GM21786 (cell line): Measurements from ENCODE around the gene SUPT20HL1.
A peak's percentile ranks its signal among the peaks of the same experiment; 100 is the strongest.
"Not testable (repeated sequence)": the region's sequence is repeated elsewhere in the genome, so short reads cannot be mapped to it uniquely, and the experiment has no call there.

Experiments used
- ATAC-seq: cut with Tn5 transposase; IDR thresholded peaks from one replicate; pipeline ENCODE4 v1.9.1; 2021; ENCODE audit not compliant: unreplicated experiment

The SUPT20HL1 gene

DNA sequence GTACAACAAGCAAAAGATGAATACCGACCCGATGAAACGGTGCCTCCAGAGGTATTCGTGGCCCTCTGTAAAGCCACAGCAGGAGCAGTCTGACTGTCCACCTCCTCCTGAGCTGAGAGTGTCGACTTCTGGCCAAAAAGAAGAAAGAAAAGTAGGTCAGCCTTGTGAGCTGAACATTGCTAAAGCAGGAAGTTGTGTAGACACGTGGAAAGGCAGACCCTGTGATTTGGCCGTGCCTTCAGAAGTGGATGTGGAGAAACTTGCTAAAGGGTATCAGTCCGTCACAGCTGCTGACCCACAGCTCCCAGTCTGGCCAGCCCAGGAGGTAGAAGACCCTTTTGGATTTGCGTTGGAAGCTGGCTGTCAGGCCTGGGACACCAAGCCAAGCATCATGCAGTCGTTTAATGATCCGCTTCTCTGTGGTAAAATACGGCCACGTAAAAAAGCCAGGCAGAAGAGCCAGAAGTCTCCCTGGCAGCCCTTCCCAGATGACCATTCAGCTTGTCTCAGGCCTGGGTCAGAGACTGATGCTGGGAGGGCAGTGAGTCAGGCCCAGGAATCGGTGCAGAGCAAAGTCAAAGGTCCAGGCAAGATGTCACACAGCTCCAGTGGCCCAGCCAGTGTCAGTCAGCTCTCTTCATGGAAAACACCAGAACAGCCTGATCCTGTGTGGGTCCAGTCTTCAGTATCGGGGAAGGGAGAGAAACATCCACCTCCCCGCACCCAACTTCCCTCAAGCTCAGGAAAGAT, 3.2 kb downstream of the SUPT20HL1 start:
- not testable (repeated sequence) for ATAC-seq

DNA sequence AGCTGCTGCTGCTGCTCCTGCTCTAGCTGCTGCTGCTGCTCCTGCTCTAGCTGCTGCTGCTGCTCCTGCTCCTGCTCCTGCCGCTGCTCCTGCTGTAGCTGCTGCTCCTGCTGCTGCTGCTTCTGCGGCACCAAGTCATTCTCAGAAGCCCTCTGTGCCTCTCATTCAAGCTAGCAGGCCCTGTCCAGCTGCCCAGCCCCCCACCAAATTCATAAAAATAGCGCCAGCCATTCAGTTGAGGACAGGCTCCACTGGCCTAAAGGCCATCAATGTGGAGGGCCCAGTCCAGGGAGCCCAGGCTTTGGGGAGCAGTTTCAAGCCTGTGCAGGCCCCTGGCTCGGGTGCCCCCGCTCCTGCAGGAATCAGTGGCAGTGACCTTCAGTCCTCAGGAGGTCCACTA, 3.9 kb downstream of the SUPT20HL1 start:
- no peak for ATAC-seq

DNA sequence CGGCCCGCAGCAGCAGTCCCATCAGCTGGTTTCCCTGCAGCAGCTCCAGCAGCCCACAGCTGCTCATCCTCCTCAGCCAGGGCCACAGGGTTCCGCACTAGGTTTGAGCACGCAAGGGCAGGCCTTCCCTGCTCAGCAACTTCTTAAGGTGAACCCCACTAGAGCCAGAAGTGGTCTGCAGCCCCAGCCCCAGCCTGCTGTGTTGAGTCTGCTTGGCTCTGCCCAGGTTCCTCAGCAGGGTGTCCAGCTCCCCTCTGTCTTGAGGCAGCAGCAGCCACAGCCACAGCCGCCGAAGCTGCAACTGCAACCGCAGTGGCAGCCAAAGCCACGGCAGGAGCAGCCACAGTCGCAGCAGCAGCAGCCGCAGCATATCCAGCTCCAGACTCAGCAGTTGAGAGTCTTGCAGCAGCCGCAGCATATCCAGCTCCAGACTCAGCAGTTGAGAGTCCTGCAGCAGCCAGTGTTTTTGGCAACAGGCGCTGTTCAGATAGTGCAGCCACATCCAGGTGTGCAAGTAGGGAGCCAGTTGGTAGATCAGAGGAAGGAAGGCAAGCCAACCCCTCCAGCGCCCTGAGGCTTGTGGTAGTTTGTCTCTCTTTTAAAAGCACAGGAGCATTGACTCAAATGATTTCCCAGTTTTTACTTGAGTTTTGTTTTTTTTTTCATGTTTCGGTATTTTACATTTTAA, 4.6 kb downstream of the SUPT20HL1 start:
- no peak for ATAC-seq

DNA sequence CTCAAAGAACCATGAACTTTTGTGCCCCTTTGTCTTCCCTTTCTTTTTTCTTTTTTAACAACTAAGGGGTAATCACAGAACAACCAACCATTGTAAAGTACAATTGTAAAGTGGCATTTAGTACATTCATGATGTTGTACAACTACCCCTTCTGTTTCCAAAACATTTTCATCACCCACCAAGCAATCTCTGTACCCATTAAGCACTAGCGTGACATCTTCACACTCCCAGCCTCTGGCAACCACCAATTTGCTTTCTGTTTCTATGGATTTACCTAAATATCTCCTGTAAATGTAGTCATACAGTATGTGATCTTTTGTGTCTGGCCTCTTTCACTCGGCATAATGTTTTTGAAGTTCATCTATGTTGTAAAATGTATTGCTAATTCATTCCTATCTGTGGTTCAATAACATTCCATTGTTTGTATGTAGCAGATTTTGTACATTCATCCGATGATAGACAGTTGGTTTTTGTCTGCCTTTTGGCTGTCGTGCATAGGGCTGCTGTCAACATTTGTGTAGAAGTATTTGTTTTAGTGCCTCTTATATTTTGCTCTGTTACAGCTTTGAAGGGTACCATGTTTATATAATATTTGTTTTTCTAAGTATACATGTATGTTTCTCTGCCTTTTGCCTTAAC, 6.4 kb downstream of the SUPT20HL1 start:
- ATAC-seq, result not testable (repeated sequence)

DNA sequence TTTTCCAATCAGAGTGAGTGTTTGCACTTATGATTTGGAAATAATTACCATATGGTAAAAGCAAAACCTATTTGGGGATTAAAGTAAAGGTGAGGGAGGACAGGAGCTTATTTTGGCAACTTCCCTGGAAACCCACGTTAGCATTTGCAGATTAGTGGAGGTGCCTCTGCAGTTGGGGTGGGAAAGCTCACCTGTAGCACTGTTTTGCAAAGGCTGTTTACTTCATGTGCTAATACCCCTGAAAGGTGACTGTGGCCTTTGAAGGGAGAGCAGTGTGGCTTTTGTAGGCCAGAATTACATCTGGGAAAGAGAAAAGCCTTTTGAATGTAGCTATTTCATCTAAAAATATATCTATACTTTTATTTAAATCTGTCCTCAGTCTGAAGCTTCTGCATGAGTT, 9.4 kb downstream of the SUPT20HL1 start:
- no peak for ATAC-seq

GRCh38 chrX:24371391-24371972, 11.0 kb downstream of the SUPT20HL1 start:
- ATAC-seq, result peak; percentile 86

DNA sequence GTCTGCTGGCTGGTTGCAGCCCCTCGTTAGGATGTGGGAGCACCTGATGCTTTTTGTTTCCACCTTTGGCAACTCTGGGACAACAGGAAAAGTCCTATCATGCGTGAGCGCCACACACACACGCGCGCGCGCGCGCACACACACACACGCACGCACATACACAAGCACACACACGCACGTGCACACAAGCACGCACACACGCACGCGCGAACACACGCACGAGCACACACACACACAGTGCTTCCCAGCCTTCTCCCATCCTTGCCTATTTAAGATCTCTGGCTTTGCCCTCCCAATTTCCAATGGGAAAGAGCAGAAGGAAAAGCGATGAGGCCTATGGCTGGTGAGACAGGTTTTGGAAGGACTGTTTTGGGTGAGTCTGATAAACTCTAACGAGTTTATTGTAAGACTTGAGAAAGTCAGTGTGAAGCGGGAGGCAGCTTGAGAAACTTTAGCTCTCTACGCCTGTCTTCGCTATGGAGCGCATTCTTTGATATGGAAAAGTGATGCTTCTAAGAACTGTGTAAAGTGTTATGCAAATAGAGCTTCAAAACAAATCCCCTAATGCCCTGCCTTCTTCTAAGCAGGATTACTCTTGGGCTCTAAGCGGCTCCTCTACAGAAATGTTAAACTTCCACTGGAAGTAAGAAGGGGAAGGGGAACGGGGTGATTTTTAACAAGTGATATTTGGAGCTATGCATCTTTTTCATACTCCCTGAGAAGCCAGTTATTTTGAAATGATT, 11.8 kb downstream of the SUPT20HL1 start:
- no peak for ATAC-seq

DNA sequence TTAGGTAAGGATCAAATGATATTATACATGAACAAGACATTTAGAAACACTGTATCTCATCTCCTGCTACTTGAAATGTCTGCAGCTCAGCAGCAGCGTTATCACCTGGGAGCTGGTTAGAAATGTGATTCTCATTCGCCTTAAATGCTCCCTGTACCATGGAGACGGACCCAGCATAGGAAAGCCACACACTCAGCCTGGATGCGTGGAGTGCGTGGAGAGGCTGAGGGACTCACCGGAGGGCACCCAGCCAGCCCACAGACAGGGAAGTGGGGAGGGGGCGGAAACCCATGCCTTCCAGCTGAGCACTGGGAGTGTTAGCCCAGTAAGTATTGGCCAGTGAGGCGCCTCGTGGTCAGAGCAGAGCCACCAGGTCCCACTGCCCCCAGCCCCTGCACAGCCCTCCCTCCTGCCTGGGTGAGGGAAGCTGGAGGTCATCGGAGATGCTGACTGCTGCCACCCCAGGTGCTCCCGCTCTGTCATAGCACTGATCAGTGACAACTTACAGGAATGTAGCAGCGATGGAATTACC, 15.2 kb downstream of the SUPT20HL1 start:
- ATAC-seq, result no peak

- no peak for ATAC-seq
These were observed 16.0 kb downstream of the SUPT20HL1 start for GRCh38 chrX:24376403-24376802.

GRCh38 chrX:24377195-24377594, 16.8 kb downstream of the SUPT20HL1 start:
- no peak for ATAC-seq

DNA sequence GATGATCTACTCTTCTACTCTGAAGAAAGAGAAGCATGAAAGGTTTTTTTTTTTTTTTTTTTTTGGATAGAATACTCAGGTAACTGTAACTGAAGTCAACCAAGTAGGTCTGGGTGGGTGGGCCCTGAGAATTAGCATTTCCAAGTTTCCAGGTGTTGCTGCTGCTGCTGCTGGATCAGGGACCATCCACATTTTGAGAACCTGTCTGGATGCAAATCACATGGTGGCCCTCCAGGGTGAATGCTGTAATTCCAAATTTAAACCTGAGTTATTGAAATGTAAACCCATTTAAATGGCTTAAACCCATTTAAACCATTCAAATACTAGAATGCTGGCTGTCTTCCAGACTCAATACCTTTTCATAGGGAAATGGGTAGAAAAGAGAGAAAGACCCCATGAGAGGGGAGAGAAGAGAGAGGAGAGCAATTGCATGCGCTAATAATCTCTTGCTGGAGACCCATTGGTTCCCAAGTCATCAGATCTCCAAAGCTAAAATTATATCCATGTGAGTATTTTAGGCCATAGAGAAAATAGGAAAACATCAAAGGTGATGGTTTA, 17.6 kb downstream of the SUPT20HL1 start:
- no peak for ATAC-seq

- ATAC-seq, result no peak
These were observed 18.3 kb downstream of the SUPT20HL1 start for GRCh38 chrX:24378706-24379105.

DNA sequence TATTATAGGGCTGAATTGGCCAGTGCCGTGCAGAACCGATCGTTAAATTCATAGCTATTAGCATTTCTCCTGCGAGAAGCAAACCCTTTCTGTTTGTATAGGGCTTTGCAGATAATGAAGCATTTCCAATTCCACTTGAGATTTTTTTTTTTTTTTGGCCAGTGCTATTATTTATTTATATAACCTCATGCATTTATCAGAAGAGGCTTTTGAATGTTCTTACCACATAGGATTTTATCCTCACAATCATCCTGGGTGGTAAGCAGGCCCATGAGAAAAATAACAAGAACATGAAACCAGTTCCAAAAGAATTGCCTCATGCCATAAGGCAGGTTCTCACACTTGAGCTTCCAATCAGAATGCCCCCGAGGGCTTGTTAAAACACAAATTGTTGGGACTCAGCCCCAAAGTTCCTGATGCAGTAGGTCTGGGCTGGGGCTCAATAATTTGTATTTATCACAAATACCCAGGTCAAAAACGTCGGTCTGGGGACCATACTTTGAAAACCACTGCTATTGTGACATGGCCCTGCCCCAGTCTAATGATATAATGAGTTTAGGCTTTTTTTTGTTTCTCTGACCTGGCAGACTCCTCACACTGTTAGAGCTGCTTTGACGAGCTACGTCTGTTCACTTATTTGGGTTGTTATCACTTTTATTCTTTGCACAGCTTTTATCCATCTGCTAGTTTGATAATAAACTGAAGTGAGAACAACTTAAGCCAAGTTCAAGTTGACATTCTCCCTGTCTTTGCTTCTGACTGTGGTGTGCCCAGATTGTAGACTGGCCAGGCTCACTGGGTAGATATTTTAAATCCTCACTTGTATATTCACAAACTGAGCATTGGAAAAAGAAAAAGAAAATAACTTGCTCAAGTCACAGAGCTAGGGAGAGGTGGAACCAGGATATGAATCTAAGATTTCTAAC, 20.1 kb downstream of the SUPT20HL1 start:
- ATAC-seq, result no peak

DNA sequence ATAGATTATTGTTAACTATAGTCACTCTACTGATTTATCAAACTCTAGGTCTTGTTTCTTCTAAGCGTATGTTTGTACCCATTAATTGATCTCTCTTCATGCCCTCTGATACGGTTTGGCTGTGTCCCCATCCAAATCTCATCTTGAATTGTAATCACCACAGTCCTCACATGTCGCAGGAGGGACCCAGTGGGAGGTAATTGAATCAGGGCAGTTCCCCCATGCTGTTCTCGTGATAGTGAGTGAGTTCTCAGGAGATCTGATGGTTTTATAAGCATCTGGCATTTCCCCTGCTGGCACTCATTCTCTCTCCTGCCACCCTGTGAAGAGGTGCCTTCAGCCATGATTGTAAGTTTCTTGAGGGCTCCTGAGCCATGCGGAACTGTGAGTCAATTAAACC, 21.9 kb downstream of the SUPT20HL1 start:
- ATAC-seq, result not testable (repeated sequence)

GRCh38 chrX:24387724-24388123, 27.3 kb downstream of the SUPT20HL1 start:
- no peak for ATAC-seq

DNA sequence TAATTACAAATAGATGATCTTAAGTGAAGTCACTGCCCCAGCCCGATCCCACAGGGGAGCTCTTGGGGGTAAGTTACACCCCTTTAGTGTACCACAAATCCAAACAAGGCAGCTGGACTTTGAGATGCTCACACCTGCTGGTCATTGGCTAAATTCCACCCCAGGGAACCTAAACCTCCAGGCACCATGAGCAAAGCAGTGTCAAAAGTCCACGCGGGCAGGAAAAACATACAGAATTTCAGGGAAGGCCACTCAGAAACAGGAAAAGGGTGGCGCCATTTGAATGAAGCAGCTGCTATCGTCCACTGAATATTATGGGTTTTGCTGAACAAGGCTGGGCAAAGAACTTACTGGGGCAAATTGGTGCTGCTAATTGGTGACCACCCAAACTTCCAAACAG, 30.9 kb downstream of the SUPT20HL1 start:
- ATAC-seq, result no peak

- no peak for ATAC-seq
These were observed 31.4 kb downstream of the SUPT20HL1 start for GRCh38 chrX:24391843-24392242.

GRCh38 chrX:24392709-24393108, 32.3 kb downstream of the SUPT20HL1 start:
- no peak for ATAC-seq

GRCh38 chrX:24395775-24396174, 35.3 kb downstream of the SUPT20HL1 start:
- ATAC-seq, result peak; percentile 74
